ENCODE measurements around the gene ADAM21.
"Not testable (repeated sequence)": the region's sequence is repeated elsewhere in the genome, so short reads cannot be mapped to it uniquely, and the experiment has no call there.

ADAM21 gene

DNA sequence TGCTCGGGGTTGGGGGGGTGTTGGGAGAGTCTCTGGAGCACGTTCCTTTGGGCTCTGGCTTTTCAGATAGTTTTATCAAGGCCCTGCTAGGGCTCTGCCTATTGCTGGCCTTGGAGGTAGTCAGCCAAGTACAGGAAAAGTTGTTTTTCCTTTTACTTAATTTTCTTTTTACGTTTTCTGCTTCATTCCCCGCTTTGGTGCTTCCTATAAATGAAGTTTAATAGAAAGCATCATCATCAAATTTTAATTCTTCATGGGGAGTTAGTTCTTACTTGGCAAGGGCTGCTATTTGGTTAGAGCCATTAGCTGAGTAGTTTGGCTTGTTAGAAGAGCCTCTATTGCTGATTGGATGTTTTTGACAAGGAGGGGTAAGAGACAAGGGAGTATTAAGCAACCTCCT is 15.1 kb upstream of the ADAM21 start:
- Histone ChIP-seq H3K4me1 (ENCODE audit: insufficient read depth, low read length) (no peaks in the 10 kb centered on the region), H3K9ac (ENCODE audit: low read depth, low read length) (no peak overlapping the region), H3K36me3 (ENCODE audit: insufficient read depth, low read length) (no peaks in the 10 kb centered on the region), H3K27ac (ENCODE audit: low read depth, low read length) (no peak overlapping the region), H3K4me3 (ENCODE audit: low read length) (no peak overlapping the region), H3K9me3 (ENCODE audit: insufficient read depth, low read depth, low read length) (peaks cover 47% of the 10 kb centered on the region), H3K27me3 (ENCODE audit: insufficient read depth, low read length) (no peaks in the 10 kb centered on the region)
- 63% methylated on average over 2 of the region's 4 CpGs for WGBS

DNA sequence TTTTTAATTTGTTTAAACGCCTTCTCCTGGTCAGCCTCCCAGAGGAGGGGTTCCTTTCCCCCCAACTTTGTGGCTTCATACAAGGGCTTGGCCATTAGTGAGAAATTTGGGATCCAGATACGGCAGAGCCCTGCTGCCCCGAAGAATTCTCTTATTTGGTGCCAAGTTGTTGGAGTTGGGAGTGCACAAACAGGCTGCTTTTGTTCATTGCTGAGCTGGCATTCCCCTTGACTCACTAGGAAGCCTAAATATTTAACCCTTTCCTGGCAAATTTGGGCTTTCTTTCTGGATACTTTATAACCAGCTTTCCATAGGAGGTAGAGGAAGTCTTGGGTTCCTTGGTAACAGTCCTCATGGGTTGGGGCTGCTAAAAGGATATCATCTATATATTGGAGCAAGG is 10.3 kb upstream of the ADAM21 start:
- Histone ChIP-seq H3K4me1 (ENCODE audit: insufficient read depth, low read length) (no peaks in the 10 kb centered on the region), H3K27ac (ENCODE audit: low read depth, low read length) (no peak overlapping the region), H3K36me3 (ENCODE audit: insufficient read depth, low read length) (0 out of 2 replicates have a peak, but pooled peaks cover 2% of the 10 kb centered on the region), H3K27me3 (ENCODE audit: insufficient read depth, low read length) (no peaks in the 10 kb centered on the region), H3K9me3 (ENCODE audit: insufficient read depth, low read depth, low read length) (peaks cover 81% of the 10 kb centered on the region), H3K4me3 (ENCODE audit: low read length) (no peak overlapping the region), H3K9ac (ENCODE audit: low read depth, low read length) (no peak overlapping the region)
- WGBS: 82% methylated on average over 3 of the region's 3 CpGs

DNA sequence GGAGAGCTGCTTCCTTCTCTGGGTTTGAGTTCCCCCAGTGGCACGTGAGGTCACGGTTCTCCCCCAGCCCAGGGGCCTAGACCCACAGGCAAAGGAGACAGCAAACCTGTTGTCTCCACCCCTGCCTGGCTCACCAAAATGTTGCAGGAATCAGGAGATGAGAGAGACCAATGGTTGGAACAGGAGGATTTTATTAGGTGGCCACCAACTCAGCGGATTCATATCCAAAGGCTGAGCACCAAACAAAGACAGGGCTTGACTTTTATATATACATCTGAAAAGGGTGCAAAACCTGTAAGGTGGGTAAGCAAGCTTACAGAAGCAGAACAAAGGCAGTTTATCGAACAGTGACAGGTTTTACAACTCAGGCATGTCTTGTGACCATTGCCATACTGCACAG is 9.2 kb upstream of the ADAM21 start:
- Histone ChIP-seq H3K9me3 (ENCODE audit: insufficient read depth, low read depth, low read length) (peaks cover 80% of the 10 kb centered on the region), H3K36me3 (ENCODE audit: insufficient read depth, low read length) (0 out of 2 replicates have a peak, but pooled peaks cover 2% of the 10 kb centered on the region), H3K27me3 (ENCODE audit: insufficient read depth, low read length) (no peaks in the 10 kb centered on the region), H3K4me3 (ENCODE audit: low read length) (no peak overlapping the region), H3K4me1 (ENCODE audit: insufficient read depth, low read length) (no peaks in the 10 kb centered on the region), H3K27ac (ENCODE audit: low read depth, low read length) (no peak overlapping the region), H3K9ac (ENCODE audit: low read depth, low read length) (no peak overlapping the region)
- 87% methylated on average over 4 of the region's 4 CpGs for WGBS

DNA sequence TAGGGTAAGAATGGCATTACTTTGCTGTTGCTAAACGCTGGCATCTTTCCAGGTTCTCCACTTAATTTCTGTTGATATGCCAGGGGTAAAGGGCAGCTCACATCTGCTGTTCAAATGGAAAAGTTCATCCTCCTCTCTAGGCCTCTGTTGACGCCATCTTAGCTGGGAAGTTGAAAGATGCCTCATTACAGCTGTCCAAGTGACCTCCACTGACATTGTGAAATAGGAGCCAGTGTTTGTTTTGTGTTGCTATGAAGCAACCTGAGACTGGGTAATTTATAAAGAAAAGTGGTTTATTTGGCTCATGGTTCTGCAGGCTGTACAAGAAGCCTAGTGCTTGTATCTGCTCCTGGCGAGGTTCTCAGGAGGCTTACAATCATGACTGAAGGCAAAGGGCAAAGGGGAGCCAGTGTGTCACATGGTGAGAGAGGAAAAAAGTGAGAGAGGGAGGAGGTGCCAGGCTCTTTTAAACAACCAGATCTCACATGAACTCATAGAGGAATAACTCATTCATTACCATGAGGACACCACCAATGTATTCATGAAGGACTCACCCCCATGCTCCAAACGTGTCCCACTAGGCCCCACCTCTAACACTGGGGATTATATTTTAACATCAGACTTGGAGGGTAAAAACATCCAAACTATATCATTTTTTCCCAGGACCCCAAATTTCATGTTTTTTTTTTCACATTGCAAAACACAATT is 3.2 kb upstream of the ADAM21 start:
- H3K36me3 ChIP-seq (ENCODE audit: insufficient read depth, low read length): 0 out of 2 replicates have a peak, but pooled peaks cover 2% of the 10 kb centered on the region
- H3K9ac ChIP-seq (ENCODE audit: low read depth, low read length): no peak overlapping the region
- no peaks in the 10 kb centered on the region for H3K27me3 ChIP-seq (ENCODE audit: insufficient read depth, low read length)
- H3K4me3 ChIP-seq (ENCODE audit: low read length): no peak overlapping the region
- peaks cover 42% of the 10 kb centered on the region for H3K9me3 ChIP-seq (ENCODE audit: insufficient read depth, low read depth, low read length)
- H3K4me1 ChIP-seq (ENCODE audit: insufficient read depth, low read length): no peaks in the 10 kb centered on the region
- H3K27ac ChIP-seq (ENCODE audit: low read depth, low read length): no peak overlapping the region
- WGBS: 93% methylated on average over 4 of the region's 4 CpGs

DNA sequence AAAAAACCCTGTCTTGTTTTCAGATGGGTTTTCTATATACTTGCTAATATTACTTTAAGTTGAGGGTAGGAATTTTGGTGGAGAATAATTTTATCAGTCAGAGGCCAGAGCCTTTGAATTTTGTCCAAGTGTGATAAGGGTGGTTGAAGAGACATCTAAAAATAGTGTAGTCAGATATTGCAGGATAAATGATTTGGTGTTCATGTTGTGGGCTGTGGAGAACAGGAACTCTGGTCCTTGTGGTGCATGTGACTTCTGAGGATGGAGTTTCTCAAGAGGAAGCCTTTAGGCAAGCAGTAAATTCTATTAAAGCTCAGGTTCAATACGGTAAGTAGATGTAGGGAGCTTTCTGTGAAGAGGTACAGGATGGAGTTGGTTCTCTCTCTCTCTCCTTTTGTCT is 2.8 kb downstream of the ADAM21 start:
- Histone ChIP-seq H3K4me1 (ENCODE audit: insufficient read depth, low read length) (no peaks in the 10 kb centered on the region), H3K27me3 (ENCODE audit: insufficient read depth, low read length) (no peaks in the 10 kb centered on the region), H3K9ac (ENCODE audit: low read depth, low read length) (no peak overlapping the region), H3K4me3 (ENCODE audit: low read length) (no peak overlapping the region), H3K27ac (ENCODE audit: low read depth, low read length) (no peak overlapping the region), H3K36me3 (ENCODE audit: insufficient read depth, low read length) (no peaks in the 10 kb centered on the region), H3K9me3 (ENCODE audit: insufficient read depth, low read depth, low read length) (no peaks in the 10 kb centered on the region)
- 95% methylated on average over 1 of the region's 1 CpG for WGBS

DNA sequence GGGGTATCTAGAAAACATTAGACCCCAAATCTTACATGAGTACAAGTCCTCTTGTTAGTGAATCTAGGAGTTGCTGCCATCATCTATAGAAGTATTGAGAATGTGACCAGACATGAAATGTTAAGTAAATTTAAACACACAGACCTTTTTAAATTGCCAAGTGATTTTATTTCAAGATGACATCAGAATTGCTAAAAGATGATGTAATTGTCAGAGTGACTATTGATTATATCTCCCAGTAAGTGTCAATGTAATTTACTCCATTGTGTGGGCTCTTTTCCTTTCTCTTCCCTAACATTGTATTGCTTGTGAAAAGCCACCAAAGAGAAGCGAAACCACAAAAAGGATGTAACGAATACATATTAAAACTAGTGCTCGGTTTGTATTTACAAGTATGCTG is 16.8 kb downstream of the ADAM21 start:
- no peak overlapping the region for H3K4me3 ChIP-seq (ENCODE audit: low read length)
- H3K4me1 ChIP-seq (ENCODE audit: insufficient read depth, low read length): peaks cover 19% of the 10 kb centered on the region
- H3K9me3 ChIP-seq (ENCODE audit: insufficient read depth, low read depth, low read length): no peaks in the 10 kb centered on the region
- H3K27ac ChIP-seq (ENCODE audit: low read depth, low read length): no peak overlapping the region
- 93% methylated on average over 3 of the region's 3 CpGs for WGBS
- H3K9ac ChIP-seq (ENCODE audit: low read depth, low read length): no peak overlapping the region
- no peaks in the 10 kb centered on the region for H3K27me3 ChIP-seq (ENCODE audit: insufficient read depth, low read length)
- H3K36me3 ChIP-seq (ENCODE audit: insufficient read depth, low read length): no peaks in the 10 kb centered on the region

DNA sequence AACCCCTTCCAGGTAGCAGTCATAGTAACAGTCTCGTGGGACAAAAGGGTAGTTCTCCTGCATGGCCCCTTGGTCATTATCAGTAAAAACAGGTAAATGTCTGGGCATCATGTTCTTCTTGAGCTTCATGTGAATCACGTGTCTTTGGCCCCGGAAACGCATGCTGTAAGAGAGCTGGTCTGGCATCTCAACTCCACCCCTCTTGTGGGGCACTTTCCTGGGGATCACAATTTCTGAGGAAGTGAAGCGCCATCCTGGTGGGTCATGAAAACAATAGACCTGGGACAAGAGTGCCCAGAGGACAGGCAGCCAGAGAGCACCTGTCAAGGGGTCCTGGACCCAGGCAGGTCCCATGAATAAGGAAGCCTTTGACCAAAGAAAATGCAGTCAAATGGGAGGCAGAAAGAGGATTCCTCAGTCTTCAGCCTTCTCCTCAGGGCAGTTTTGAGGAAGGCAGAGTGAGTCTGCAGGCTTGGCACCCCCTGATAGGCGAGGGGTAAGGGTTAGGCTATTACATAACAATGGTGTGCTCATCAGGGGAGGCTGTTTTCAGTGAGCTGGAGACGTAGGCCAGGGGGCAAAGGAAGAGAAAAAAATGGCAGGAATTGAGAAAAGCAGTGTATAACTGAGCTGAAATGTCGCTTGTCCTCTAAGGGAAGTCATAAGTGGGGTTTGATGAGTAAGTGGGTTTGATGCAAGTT is 19.0 kb downstream of the ADAM21 start:
- Histone ChIP-seq H3K4me1 (ENCODE audit: insufficient read depth, low read length) (peaks cover 19% of the 10 kb centered on the region), H3K27ac (ENCODE audit: low read depth, low read length) (peak overlapping the region; percentile 69; the same call in 1 of the 2 replicates)
- not testable (repeated sequence) for H3K9me3 ChIP-seq (ENCODE audit: insufficient read depth, low read depth, low read length); H3K4me3 ChIP-seq (ENCODE audit: low read length); H3K36me3 ChIP-seq (ENCODE audit: insufficient read depth, low read length); H3K9ac ChIP-seq (ENCODE audit: low read depth, low read length); H3K27me3 ChIP-seq (ENCODE audit: insufficient read depth, low read length)
- WGBS: 59% methylated on average over 8 of the region's 8 CpGs

DNA sequence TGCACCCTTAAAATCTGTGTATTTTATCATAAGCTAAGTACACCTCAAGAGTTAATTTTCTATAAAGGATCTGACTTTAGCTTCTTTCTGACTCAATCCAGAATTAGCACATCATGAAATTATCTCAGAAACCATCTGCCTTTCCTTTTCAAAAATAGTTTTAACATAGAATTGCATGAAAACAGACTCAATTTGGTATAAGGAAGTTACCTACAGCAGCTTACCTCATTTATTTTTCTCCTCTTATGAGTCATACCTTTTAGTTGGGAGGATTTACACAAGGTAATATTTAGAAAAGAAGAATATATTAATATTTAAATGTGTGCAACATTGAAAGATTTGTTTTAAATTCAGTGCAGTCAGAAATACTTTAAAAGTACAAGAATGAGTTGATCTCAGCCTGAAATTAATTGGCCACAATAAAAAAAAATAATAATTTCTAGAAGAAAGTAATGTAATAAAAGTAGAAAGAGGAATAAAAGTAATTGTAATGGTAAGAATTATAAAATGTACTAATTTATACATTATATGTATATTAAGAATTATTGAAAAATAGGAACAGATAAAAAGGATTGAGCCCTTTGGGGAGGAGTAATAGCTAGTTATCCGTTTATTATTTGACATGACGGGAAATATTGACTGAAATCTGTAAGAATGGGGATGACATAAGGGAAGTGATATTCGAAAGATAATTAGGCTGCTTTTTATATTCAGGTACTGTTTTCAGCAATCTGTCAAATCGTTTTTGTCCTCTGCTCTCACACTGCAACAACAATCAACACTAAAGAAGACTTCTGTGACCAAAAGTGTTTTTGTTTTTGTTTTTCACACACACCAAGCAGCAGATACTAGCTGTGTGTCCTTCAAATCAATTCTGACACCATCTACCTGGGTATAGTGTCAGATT is 20.5 kb downstream of the ADAM21 start:
- Histone ChIP-seq H3K9me3 (ENCODE audit: insufficient read depth, low read depth, low read length) (no peaks in the 10 kb centered on the region), H3K27ac (ENCODE audit: low read depth, low read length) (no peak overlapping the region), H3K4me3 (ENCODE audit: low read length) (no peak overlapping the region), H3K36me3 (ENCODE audit: insufficient read depth, low read length) (no peaks in the 10 kb centered on the region), H3K9ac (ENCODE audit: low read depth, low read length) (no peak overlapping the region), H3K4me1 (ENCODE audit: insufficient read depth, low read length) (peaks cover 19% of the 10 kb centered on the region), H3K27me3 (ENCODE audit: insufficient read depth, low read length) (no peaks in the 10 kb centered on the region)
- WGBS: 86% methylated on average over 4 of the region's 4 CpGs

DNA sequence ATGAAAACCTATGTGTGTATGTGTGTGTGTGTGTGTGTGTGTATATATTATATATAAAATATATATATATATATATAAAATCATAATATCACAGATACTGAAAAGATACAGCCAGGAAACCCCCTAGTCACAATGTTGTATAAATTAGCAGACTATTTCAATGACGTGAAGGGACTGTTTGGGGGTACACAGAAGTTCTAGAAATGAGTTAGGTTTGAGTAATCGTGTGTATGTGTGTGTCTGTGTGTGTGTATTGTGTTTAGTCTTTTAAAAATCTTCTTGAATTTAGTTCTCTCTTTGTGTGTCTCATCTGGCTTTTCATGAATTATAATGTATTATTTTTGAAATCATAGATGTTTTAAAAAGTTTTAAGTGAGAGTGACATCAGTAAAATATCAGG is 21.9 kb downstream of the ADAM21 start:
- H3K36me3 ChIP-seq (ENCODE audit: insufficient read depth, low read length): no peaks in the 10 kb centered on the region
- H3K4me3 ChIP-seq (ENCODE audit: low read length): no peak overlapping the region
- peaks cover 19% of the 10 kb centered on the region for H3K4me1 ChIP-seq (ENCODE audit: insufficient read depth, low read length)
- no peaks in the 10 kb centered on the region for H3K9me3 ChIP-seq (ENCODE audit: insufficient read depth, low read depth, low read length)
- no peaks in the 10 kb centered on the region for H3K27me3 ChIP-seq (ENCODE audit: insufficient read depth, low read length)
- 90% methylated on average over 2 of the region's 2 CpGs for WGBS
- H3K27ac ChIP-seq (ENCODE audit: low read depth, low read length): no peak overlapping the region
- H3K9ac ChIP-seq (ENCODE audit: low read depth, low read length): no peak overlapping the region

DNA sequence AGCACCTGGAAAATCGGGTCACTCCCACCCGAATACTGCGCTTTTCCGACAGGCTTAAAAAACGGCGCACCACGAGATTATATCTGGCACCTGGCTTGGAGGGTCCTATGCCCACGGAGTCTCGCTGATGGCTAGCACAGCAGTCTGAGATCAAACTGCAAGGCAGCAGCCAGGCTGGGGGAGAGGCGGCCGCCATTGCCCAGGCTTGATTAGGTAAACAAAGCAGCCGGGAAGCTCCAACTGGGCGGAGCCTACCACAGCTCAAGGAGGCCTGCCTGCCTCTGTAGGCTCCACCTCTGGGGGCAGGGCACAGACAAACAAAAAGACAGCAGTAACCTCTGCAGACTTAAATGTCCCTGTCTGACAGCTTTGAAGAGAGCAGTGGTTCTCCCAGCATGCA is 23.5 kb downstream of the ADAM21 start:
- H3K27me3 ChIP-seq (ENCODE audit: insufficient read depth, low read length); H3K36me3 ChIP-seq (ENCODE audit: insufficient read depth, low read length); H3K27ac ChIP-seq (ENCODE audit: low read depth, low read length); H3K9me3 ChIP-seq (ENCODE audit: insufficient read depth, low read depth, low read length); H3K4me3 ChIP-seq (ENCODE audit: low read length); H3K9ac ChIP-seq (ENCODE audit: low read depth, low read length): not testable (repeated sequence)
- WGBS: 86% methylated on average over 12 of the region's 13 CpGs
- H3K4me1 ChIP-seq (ENCODE audit: insufficient read depth, low read length): peaks cover 19% of the 10 kb centered on the region
